Measurements from ENCODE around the gene PAN2.
"Not testable (repeated sequence)": the region's sequence is repeated elsewhere in the genome, so short reads cannot be mapped to it uniquely, and the experiment has no call there.

Gene PAN2

GRCh38 chr12:56304276-56304675, 29.5 kb downstream of the PAN2 start:
- no peak for FAIRE-seq

- no peak for FAIRE-seq
Observed at GRCh38 chr12:56300644-56301464, 32.9 kb downstream of the PAN2 start.

GRCh38 chr12:56299853-56300643, 33.8 kb downstream of the PAN2 start, which contains the start of gene CS:
Gene CS (minus strand): TSS chr12:56300330. CDS start chr12:56300201, 129 bp downstream.
- FAIRE-seq: no peak

- no peak for FAIRE-seq
Observed at GRCh38 chr12:56299308-56299852, 34.4 kb downstream of the PAN2 start.

- no peak for FAIRE-seq
Observed at GRCh38 chr12:56298828-56299227, 35.0 kb downstream of the PAN2 start.

- FAIRE-seq: no peak
Observed at GRCh38 chr12:56297400-56297799, 36.4 kb downstream of the PAN2 start.

GRCh38 chr12:56296295-56296694, 37.5 kb downstream of the PAN2 start:
- FAIRE-seq: no peak

GRCh38 chr12:56293795-56294194, 40.0 kb downstream of the PAN2 start:
- no peak for FAIRE-seq

GRCh38 chr12:56288705-56289387, 45.0 kb downstream of the PAN2 start:
- no peak for FAIRE-seq

GRCh38 chr12:56286044-56286830, 47.6 kb downstream of the PAN2 start:
- no peak for FAIRE-seq

- FAIRE-seq: not testable (repeated sequence)
Observed at GRCh38 chr12:56284263-56284662, 49.5 kb downstream of the PAN2 start.

GRCh38 chr12:56282579-56282978, 51.2 kb downstream of the PAN2 start:
- no peak for FAIRE-seq

- FAIRE-seq: no peak
Observed at GRCh38 chr12:56282030-56282429, 51.8 kb downstream of the PAN2 start.

- no peak for FAIRE-seq
Observed at GRCh38 chr12:56280849-56281248, 53.0 kb downstream of the PAN2 start.

GRCh38 chr12:56278905-56279304, 54.9 kb downstream of the PAN2 start:
- no peak for FAIRE-seq

GRCh38 chr12:56274299-56274698, 59.5 kb downstream of the PAN2 start:
- FAIRE-seq: no peak

- not testable (repeated sequence) for FAIRE-seq
Observed at GRCh38 chr12:56272468-56272867, 61.3 kb downstream of the PAN2 start.

- no peak for FAIRE-seq
Observed at GRCh38 chr12:56271031-56271430, 62.8 kb downstream of the PAN2 start.

GRCh38 chr12:56267443-56268071, 66.2 kb downstream of the PAN2 start:
- no peak for FAIRE-seq

GRCh38 chr12:56266693-56267442, 66.9 kb downstream of the PAN2 start, which contains the start of gene COQ10A:
Gene COQ10A (plus strand): TSS chr12:56266942. CDS start chr12:56267119, 177 bp downstream.
- no peak for FAIRE-seq

All from islet of Langerhans (tissue), 1 donor.